HL-60 (cell line): ENCODE results near the gene MALRD1.

Experiments used
- DNase-seq, 2 experiments: peaks; one replicate each; pipeline ENCODE4 v3.0.0-alpha.2; 2010 to 2020; ENCODE audit warnings: low read depth in 1 of 2, low spot score in 1 of 2
- H3K27ac ChIP-seq: fragments of 250-450 bp; sonication (Bioruptor Pico); replicated peaks from 2 replicates; pipeline ENCODE4 v1.5.1; 2020; ENCODE audit warnings: mild to moderate bottlenecking, moderate library complexity
- H3K27me3 ChIP-seq: fragments of 250-450 bp; sonication (Bioruptor Pico); 2 replicates; pipeline ENCODE4 v1.5.1; 2021; ENCODE audit warnings: mild to moderate bottlenecking, moderate library complexity; ENCODE audit not compliant: insufficient read depth, poor library complexity, severe bottlenecking
- H3K4me3 ChIP-seq: replicated peaks from 2 replicates; pipeline ENCODE4 v1.5.1; 2011; ENCODE audit warnings: mild to moderate bottlenecking, control low read depth, low read length; ENCODE audit not compliant: insufficient read depth
- GABPA ChIP-seq: IDR thresholded peaks from 2 replicates; pipeline ENCODE4 v1.6.1; 2012; ENCODE audit warnings: low read depth
- POLR2AphosphoS5 ChIP-seq: IDR thresholded peaks from 2 replicates; pipeline ENCODE4 v1.6.1; 2012; ENCODE audit warnings: low read depth
- REST ChIP-seq: IDR thresholded peaks from 2 replicates; pipeline ENCODE4 v1.6.1; 2012; ENCODE audit warnings: low read depth; ENCODE audit not compliant: insufficient replicate concordance
- SPI1 ChIP-seq: IDR thresholded peaks from 2 replicates; pipeline ENCODE4 v1.6.1; 2012; ENCODE audit warnings: low read depth, mild to moderate bottlenecking, borderline replicate concordance
- TF ChIP-seq, protein P1 (sequence below): IDR thresholded peaks from one replicate; pipeline ENCODE4 v1.5.1; 2011; ENCODE audit warnings: low read length, control low read depth, inconsistent platforms; ENCODE audit not compliant: insufficient read depth

The MALRD1 gene

GRCh38 chr10:19154375-19154774 is 105.8 kb downstream of the MALRD1 start:
- H3K27me3 ChIP-seq, result no peaks in the 10 kb centered on the region

DNA sequence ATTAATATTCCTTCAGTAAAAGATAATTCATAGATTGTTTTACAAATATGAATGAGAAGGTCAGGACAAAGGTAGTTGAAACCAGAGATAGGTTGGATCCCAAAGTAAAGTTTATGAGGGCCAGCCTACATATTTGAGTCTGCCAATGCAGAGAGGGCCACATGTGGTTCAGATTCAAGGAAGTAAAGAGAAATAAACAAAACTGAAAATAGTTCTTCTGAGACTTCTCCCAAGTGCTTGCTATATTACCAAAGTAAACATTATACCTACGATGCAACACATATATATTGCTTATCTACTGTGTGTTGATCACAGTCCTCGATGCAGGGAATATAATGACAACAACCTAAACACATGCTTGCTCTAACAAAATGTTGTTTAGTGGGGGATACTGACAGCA is 109.8 kb downstream of the MALRD1 start:
- H3K27me3 ChIP-seq, result no peaks in the 10 kb centered on the region
- no peak for DNase-seq
- no peak overlapping the region for H3K27ac ChIP-seq
- TF ChIP-seq POLR2AphosphoS5 (no peak), REST (no peak), GABPA (no peak), SPI1 (no peak)
- TF ChIP-seq, protein P1, sequence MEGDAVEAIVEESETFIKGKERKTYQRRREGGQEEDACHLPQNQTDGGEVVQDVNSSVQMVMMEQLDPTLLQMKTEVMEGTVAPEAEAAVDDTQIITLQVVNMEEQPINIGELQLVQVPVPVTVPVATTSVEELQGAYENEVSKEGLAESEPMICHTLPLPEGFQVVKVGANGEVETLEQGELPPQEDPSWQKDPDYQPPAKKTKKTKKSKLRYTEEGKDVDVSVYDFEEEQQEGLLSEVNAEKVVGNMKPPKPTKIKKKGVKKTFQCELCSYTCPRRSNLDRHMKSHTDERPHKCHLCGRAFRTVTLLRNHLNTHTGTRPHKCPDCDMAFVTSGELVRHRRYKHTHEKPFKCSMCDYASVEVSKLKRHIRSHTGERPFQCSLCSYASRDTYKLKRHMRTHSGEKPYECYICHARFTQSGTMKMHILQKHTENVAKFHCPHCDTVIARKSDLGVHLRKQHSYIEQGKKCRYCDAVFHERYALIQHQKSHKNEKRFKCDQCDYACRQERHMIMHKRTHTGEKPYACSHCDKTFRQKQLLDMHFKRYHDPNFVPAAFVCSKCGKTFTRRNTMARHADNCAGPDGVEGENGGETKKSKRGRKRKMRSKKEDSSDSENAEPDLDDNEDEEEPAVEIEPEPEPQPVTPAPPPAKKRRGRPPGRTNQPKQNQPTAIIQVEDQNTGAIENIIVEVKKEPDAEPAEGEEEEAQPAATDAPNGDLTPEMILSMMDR, result no peak
- H3K4me3 ChIP-seq, result no peak overlapping the region

More at GRCh38 chr10:19154375-19154774, 105.8 kb downstream of the MALRD1 start:
- DNase-seq, result no peak
- Histone ChIP-seq H3K4me3 (no peak overlapping the region), H3K27ac (no peak overlapping the region)
- TF ChIP-seq, protein P1, result no peak
- TF ChIP-seq SPI1 (no peak), POLR2AphosphoS5 (no peak), GABPA (no peak), REST (no peak)

DNA sequence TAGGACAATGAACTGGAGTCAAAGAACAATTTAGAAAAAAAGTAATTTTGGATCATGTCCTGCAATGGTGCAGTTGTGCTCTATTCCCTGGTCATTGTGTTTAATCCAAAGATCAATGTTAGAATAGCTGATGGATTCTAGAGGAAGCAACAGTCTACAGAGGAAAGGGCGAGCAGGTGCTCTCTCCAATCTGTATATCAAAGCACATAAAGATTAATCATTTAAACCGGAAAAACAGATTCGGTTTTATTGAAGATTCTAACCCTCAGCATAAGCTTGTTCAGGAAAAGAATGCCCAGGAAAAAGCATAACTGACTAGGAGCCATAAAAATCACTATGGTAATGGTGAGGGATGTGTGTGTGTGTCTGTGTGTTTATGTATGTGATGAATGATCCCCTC is 110.3 kb downstream of the MALRD1 start:
- Histone ChIP-seq H3K27ac (no peak overlapping the region), H3K27me3 (no peaks in the 10 kb centered on the region), H3K4me3 (no peak overlapping the region)
- no peak for DNase-seq
- TF ChIP-seq SPI1 (no peak), POLR2AphosphoS5 (no peak), REST (no peak), GABPA (no peak)
- TF ChIP-seq, protein P1, result no peak
